Smooth muscle cell of the brain vasculature (primary cell): ENCODE measurements around the gene TMCO4.
"Not testable (repeated sequence)": the region's sequence is repeated elsewhere in the genome, so short reads cannot be mapped to it uniquely, and the experiment has no call there.

ENCODE experiments used
- DNase-seq: peaks from one replicate; pipeline ENCODE4 v3.0.0-alpha.2; 2012; ENCODE audit warnings: low read depth, low spot score

Gene TMCO4

DNA sequence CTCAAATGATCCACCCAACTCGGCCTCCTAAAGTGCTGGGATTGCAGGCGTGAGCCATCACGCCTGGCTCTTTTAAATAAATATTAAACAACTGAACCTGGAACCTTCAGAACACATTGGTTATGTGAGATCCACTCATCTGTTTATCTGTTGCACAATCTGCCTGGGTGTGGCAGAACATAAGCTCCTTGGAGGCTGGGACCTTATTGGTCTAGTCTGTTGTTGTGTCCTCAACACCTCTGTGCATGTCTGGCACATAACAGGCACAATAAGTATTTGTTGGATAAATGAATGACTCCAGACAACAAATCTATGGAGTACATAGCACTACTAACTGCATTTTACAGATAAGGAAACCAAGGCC is 159.7 kb downstream of the TMCO4 start:
- no peak for DNase-seq

DNA sequence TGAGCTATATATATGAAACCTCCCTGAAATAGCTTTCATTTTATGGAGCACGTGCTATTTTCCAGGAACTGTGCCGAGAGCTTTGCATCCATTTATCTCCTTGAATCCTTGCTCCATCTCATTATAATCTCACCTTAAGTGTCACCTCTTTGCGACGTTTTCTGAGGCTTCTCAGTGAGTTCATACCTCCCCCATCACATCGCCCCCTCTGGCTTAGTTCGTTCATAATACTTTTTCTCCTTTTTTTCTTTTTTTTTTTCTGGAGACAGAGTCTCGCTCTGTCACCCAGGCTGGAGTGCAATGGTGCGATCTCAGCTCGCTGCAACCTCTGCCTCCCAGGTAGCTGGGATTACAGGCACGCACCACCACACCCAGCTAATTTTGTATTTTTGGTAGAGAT is 160.5 kb downstream of the TMCO4 start:
- DNase-seq, result not testable (repeated sequence)

DNA sequence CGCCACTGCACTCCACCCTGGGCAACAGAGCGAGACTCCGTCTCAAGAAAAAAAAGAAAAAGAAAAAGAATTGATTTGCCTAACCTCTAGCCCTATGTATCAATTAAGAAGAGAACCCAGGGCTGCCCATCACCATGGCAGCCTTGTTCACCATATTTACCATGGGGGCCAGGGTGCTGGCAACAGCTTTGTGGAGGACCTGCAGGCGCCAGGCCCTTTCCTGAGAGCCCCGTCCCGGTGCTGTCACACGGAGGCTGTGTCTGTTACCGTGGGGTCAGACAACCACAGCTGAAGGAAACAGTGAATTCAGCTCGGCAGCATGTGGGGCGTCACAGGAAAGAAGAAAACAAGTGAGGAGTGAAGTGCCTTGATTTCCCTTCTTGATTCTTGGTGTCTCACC is 162.1 kb downstream of the TMCO4 start:
- no peak for DNase-seq

DNA sequence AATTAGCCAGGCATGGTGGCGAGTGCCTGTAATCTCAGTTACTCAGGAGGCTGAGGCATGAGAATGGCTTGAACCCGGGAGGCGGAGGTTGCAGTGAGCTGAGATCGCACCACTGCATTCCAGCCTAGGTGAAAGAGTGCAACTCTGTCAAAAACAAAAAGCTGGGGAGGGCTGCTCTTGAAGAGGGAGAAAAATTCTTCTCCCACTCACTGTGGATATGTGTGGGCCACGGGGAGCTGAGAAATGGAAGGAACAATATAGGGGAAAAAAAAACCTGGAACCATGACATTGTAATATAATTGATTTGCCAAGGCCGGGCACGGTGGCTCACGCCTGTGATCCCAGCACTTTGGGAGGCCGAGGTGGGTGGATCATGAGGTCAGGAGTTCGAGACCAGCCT is 163.0 kb downstream of the TMCO4 start:
- not testable (repeated sequence) for DNase-seq

DNA sequence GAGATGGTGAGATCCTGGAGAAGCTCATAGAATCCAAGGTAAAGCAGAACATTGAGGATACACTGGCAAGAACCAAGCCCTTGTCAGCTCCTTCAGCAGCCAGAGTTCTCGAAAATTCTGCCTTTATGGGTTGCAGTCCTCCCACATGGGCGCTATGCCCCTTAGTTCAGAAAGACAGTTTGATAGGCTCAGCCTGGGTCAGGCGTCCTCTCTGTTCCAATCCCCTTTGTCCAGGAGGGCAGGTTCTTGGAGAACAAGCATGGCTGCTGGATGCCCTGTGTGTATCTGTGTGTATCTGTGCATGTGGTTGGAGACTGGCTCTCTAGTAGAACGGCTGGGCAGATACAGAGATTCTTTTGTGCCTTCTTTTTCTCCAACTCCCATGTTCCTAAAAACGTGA is 163.7 kb downstream of the TMCO4 start:
- DNase-seq, result no peak

DNA sequence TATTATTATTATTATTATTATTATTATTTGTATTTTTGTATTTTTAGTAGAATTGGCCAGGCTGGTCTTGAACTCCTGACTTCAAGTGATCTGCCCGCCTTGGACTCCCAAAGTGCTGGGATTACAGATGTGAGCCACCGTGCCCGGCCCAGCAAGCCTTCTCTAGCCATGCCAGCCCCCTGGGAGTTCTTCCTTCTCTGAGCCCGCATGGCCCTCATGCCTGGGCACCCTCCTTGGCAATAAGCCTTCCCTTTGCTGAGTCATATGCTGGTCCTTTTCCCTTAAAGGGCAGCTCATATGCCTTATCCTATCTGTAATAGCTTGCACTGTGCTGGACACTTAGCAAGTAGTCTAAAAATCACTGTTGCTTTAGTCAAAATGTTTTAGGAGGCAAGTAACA is 164.1 kb downstream of the TMCO4 start:
- no peak for DNase-seq

DNA sequence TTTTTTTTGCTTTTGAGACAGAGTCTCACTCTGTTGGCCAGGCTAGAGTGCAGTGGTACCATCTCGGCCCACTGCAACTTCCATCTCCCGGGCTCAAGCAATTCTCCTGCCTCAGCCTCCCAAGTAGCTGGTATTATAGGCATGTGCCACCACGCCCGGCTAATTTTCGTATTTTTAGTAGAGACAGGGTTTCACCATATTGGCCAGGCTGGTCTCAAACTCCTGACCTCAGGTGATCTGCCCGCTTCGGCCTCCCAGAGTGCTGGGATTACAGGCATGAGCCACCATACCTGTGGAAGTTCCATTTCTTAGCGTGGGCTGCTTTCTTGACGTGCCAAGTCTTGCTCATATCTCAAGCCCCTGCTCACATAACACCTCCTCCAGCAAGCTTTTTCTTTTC is 164.7 kb downstream of the TMCO4 start:
- DNase-seq, result not testable (repeated sequence)

DNA sequence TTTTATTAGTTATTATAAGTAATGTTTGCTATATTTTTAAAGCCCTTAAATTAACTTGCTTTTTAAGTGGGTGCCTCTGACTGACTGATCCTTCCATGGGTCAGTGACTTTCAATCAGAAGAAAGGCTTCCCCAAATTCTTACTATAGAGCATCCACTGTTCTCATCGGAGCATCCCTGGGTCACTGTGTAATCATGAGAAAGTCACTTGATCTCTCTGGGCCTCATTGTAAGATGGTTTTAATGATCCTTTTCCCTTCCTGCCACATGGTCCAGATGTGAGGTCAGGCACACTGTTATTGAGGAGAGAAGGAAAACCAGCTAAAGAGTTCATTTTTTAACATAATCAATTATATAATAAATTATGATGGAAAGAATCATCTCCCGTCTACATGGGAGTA is 166.6 kb downstream of the TMCO4 start:
- no peak for DNase-seq
